ENCODE measurements around the gene SRGAP3. TPM values are rescaled to one million over a fixed set of nuclear protein-coding genes. Genes with fewer than 3 reads are reported as not detected.

Gene SRGAP3
- total RNA-seq, 2 donors from 2014 or later, result 10.9 to 11.4 TPM

DNA sequence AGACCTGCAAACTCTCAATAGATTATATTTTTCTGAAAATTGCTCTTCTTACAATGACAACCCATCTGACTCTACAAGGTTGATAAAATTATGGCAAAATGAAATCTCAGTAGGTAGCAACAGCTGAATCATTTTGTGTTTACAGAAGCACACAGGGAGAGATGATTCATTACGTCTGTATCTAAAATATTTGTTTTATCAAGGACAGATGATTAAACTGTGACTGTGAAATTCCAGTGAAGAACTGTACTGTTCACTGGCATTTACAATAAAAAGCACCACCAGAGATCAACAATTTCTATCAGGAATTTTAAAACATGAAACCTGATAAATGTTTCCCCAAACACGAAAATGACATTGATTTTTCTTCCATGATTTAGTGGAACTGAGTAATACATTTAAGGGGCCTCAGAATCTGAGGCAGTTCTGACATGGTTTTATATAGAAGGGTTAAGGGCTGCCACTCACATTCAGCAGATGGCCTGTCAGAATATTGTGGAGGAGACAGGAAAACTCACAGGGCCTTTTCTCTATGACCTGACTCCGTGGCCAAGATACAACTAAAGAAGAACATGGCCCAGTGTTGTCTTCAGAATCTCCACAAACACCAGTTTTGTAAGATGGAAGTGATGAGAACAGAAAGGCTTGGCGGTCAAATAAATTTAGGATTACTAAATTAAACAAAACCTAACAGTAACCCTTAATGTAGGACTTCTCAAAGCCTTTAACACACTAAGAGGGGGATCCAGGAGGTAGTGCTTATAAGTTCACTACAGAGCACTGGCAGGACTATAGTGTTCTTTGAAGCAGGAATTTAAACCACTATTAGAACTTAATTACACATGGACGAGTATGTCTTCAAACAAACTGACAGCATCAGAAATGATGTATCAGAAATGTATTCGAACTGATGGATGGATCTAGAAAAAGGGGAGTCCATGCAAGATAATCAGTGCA is 312.1 kb downstream of the SRGAP3 start:
- DNase-seq (no peak), ATAC-seq (peak; percentile 86)
- Histone ChIP-seq H3K4me1 (peaks cover 5% of the 10 kb centered on the region), H3K27me3 (no peaks in the 10 kb centered on the region), H3K4me3 (no peak overlapping the region), H3K9me3 (no peaks in the 10 kb centered on the region), H3K36me3 (replicated peaks in 1 of 2; ENCODE audit: insufficient read depth in 1 of 2, low read depth in 2 of 2) (no peaks in the 10 kb centered on the region), H3K27ac (peak overlapping the region in 3 of 4 donors; percentile 11 to 61 (median 40))
- TF ChIP-seq, protein P1, sequence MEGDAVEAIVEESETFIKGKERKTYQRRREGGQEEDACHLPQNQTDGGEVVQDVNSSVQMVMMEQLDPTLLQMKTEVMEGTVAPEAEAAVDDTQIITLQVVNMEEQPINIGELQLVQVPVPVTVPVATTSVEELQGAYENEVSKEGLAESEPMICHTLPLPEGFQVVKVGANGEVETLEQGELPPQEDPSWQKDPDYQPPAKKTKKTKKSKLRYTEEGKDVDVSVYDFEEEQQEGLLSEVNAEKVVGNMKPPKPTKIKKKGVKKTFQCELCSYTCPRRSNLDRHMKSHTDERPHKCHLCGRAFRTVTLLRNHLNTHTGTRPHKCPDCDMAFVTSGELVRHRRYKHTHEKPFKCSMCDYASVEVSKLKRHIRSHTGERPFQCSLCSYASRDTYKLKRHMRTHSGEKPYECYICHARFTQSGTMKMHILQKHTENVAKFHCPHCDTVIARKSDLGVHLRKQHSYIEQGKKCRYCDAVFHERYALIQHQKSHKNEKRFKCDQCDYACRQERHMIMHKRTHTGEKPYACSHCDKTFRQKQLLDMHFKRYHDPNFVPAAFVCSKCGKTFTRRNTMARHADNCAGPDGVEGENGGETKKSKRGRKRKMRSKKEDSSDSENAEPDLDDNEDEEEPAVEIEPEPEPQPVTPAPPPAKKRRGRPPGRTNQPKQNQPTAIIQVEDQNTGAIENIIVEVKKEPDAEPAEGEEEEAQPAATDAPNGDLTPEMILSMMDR (IDR thresholded peaks at IDR 0.05), result no peak
- no peak for TF ChIP-seq POLR2A (IDR thresholded peaks at IDR 0.05)
- 46 to 50% methylated on average over 6 of the region's 6 CpGs for WGBS, 2 donors
- intact Hi-C loops (cut with DNase I), result no loop called here

DNA sequence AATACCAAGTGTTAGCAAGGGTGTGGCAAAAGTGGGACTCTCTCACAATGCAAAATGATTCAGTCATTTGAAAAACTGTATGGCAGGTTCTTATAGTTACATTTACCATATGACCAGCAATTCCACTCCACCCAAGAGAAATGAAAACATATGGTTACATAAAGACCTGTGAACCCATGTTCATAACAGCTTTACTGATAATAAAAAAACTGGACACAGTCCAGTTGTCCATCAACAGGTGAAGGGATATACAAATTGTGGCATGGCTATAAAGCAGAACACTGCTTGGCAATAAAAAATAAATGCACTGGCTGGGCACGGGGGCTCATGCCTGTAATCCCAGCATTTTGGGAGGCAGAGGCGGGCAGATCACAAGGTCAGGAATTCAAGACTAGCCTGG is 316.9 kb downstream of the SRGAP3 start:
- WGBS, 2 donors, result 94 to 98% methylated on average over 2 of the region's 2 CpGs
- H3K27ac ChIP-seq, result no peak overlapping the region
- no peaks in the 10 kb centered on the region for H3K36me3 ChIP-seq (replicated peaks in 1 of 2; ENCODE audit: insufficient read depth in 1 of 2, low read depth in 2 of 2)
- no peak overlapping the region for H3K4me3 ChIP-seq
- H3K4me1 ChIP-seq, result peaks cover 5% of the 10 kb centered on the region
- H3K9me3 ChIP-seq, result no peaks in the 10 kb centered on the region
- no peak for ATAC-seq
- intact Hi-C loops (cut with DNase I), result no loop called here
- TF ChIP-seq, protein P1 (IDR thresholded peaks at IDR 0.05), result no peak
- no peak for DNase-seq
- no peaks in the 10 kb centered on the region for H3K27me3 ChIP-seq

DNA sequence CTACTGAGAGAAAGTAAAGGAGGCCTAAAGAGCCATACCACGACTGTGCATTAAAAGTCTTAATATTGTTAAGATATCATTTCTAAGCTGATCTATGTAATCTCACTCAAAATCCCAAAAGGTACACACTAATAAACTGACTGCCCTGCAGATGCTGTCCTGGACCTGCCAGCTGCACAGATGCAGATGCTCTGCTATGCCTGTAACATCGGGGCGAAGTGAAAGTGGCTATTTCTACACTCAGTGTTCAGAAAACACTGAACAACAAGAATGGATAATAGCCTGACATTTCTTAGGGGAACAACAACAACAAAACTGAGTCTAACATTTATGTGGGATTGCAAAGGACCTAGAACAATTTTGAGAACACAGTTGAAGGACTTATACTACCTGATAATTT is 318.1 kb downstream of the SRGAP3 start:
- TF ChIP-seq POLR2A (IDR thresholded peaks at IDR 0.05), result no peak
- DNase-seq (no peak), ATAC-seq (no peak)
- no peaks in the 10 kb centered on the region for H3K4me1 ChIP-seq
- H3K27me3 ChIP-seq, result no peaks in the 10 kb centered on the region
- no peak overlapping the region for H3K27ac ChIP-seq
- H3K4me3 ChIP-seq, result no peak overlapping the region
- WGBS, 2 donors, result 98% methylated on average over 3 of the region's 3 CpGs
- intact Hi-C loops (cut with DNase I), result no loop called here
- no peaks in the 10 kb centered on the region for H3K9me3 ChIP-seq
- no peaks in the 10 kb centered on the region for H3K36me3 ChIP-seq (replicated peaks in 1 of 2; ENCODE audit: insufficient read depth in 1 of 2, low read depth in 2 of 2)

Small RNA genes lying within 50 kb of the gene (small RNA-seq; reads per million reads assigned to genes)
- gene RF00416, result not detected

Other genes with a start within 250 kb of the SRGAP3 start
- 10 to 100 TPM; 16.1 to 27.0 TPM for gene THUMPD3, start 113.4 kb upstream of the SRGAP3 start, total RNA-seq
- gene SETD5, start 148.0 kb upstream of the SRGAP3 start, total RNA-seq, result 100 to 1,000 TPM in 1 of 2 donors, 10 to 100 TPM in 1; 64.3 to 102 TPM

Data from body of pancreas (tissue), 4 donors.